Stimulated activated CD4-positive, alpha-beta T cell treated with anti-CD3 and anti-CD28 coated beads, TNF-alpha, amount 100 ng/mL, for 4 hours (primary cell): ENCODE measurements around the gene EIF4ENIF1.
"Not testable (repeated sequence)": the region's sequence is repeated elsewhere in the genome, so short reads cannot be mapped to it uniquely, and the experiment has no call there.

Experiments
- DNase-seq, 3 experiments: peaks; one replicate each; pipeline ENCODE4 v3.0.0-alpha.2; 2020; ENCODE audit warnings: low read depth in 3 of 3

The EIF4ENIF1 gene

DNA sequence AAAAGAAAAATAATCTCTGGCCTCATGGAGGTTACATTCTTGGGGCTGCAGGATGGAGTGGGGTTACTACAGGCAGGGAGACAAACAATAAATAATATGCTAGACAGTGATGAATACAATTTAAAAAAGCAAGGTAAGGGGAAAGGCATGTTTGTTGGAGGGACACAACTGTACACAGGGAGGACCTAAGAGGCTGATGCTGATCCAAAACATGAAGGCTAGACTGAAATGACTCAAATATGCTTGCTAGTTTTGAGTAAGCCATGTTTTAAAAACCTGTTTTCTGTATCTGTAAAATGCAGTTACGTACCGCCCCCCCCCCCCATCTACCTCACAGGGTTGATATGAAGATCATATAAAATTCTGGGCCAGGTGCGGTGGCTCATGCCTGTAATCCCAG is 44.0 kb downstream of the EIF4ENIF1 start:
- DNase-seq = no peak

- no peak for DNase-seq
Measured at GRCh38 chr22:31443516-31443915, 46.1 kb downstream of the EIF4ENIF1 start.

DNA sequence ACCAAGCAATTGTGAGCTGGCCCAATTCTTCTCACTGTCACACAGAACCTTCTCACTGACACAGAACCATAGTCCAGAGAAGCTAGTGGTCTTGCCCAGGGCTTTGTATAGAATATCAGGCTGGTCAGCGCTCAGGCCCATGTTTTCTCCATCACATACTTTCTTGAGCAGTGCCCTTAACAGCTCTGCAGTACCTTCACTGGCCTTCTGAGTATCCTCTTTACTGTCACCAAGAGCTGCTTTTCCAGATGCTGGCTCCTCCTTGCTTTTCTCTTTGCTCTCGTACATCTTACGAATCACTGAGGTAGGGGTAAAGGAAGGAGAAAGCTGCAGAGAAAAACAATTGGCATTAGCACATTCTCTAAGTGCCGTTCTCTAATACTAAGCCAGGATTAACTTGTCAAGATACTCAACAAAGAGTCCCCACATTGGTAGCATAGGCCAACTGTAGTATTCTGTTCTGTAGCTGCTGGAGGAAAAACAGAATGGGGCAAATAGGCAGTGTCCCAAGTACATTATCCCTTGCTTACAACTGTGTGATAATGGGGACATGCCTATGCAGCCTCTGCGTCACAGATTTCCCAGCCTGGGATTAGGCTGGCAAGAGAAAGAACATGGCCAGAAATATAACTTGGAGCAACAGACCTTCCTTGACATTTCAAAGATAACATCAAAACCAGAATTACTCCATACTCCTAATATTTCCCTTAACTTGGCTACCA is 46.7 kb downstream of the EIF4ENIF1 start:
- DNase-seq = no peak

DNA sequence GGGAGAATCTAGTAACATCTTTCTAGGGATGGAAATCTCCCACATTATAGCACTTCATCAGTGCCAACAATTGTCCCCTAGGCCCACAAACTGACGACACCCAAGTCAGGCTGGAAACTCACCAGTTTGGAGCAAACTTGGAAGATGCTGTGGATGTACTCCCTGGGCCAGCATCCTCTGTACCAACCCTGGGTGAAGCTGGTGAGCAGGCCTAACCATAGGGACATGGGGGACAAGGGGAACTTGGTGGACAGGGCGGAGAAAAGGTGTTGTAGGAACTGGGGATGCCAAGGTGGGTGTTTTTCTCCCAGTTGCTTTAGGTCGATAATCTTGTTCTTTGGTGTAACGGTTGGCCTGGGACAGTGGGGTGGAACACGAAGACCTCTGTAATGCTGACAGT is 48.0 kb downstream of the EIF4ENIF1 start:
- DNase-seq = no peak

DNA sequence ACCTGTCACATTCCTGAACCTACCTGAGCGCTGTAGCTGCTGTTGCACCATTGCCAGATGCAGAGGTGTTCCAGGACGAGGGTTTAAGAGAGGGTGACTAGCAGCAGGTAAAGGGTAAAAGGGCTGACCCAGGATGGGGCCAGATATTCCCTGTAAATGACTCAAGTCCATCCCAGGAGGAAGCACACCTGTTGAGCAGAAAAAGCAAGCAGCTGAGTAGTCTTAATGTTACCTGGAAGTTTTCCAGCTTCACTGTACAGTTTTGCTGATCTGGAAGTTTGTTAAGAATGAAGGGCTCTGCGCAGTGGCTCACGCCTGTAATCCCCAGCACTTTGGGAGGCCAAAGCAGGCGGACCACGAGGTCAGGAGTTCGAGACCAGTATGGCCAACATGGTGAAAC is 49.0 kb downstream of the EIF4ENIF1 start:
- no peak for DNase-seq

DNA sequence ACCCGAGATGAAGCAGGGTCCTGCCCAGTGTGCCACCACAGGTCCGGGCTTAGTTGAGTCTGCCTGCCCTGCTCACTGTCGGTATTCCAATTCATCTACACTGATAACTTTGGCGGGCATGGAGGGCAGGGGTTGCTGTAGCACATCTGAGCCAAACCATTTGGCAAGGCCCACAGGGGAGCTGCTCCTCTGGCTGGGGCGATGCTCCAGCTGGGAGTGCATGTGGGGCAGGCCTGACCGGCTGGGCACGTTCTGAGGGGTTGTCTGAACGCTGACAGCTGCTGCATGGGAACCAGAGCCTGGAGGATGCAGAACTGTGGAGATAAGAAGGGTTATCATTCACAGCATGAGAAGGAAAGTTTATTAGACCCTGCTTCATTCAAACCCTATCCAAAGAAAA is 49.8 kb downstream of the EIF4ENIF1 start:
- DNase-seq = no peak

DNA sequence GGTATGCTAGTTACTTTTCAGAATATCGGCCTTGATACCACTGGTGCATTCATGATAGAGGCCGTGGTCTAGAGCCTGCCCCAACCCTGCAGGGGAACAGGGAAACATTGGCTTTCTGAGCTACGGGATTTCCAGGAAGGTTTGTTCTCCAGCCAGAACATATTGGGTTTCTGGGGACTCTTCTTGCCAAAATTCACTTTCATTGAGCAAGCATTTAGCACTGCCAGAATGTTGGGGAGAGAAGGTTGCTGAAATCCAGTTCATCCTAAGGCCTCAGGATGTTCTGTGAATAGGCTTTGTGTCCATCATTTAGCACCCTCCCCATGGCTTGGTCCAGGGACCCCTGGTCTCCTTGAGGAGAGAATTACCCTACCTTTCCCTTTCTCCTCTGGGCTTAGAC is 53.5 kb downstream of the EIF4ENIF1 start:
- no peak for DNase-seq

GRCh38 chr22:31431950-31432349 is 57.7 kb downstream of the EIF4ENIF1 start:
- no peak for DNase-seq

DNA sequence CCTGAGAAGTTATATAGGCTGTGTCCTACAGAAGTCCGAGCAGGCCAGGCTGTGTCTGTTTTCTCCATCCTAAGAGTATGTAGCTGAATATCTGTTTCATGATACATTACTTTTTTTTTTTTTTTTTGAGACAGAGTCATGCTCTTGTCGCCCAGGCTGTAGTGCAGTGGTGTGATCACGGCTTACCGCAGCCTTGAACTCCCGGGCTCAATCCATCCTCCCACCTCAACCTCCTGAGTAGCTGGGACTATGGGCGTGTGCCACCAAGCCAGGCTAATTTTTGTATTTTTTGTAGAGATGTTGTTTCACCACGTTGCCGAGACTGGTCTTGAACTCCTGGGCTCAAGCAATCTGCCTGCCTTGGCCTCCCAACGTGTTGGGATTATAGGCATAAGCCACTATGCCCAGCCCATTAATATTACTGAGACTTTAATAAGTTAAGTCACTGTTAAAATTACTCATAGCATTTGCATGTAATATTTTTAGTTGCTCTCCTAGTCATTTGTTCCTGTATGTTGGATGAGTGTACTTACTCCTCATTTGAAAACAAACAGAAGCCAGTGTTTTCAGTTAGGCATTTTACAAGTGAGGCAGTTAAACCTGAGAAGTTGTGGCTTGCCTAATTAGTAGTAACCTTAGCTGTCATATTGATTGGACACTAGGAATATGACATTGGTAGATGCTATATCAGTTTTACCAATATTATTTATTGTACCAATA is 64.2 kb downstream of the EIF4ENIF1 start:
- no peak for DNase-seq

- DNase-seq = not testable (repeated sequence)
Measured at GRCh38 chr22:31402350-31402749, 87.3 kb downstream of the EIF4ENIF1 start.

DNA sequence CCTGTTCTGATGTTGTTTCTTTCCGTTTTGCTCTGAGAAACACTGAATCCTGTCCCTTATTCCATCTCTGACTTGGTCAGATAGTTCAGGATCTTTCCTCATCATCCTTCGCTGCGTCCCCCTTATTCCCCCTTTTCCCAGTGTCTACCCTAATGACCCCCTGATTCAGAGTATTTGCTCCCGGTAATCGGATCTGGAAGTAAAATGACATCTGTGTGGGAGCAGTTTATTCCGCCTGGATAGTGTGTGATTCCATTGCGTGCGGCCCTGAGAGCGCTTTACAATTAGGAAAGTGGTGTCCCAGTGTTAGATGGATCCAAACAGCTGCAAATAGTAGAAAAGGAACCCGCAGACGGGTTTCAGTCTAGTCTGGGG is 89.6 kb downstream of the EIF4ENIF1 start:
- no peak for DNase-seq

DNA sequence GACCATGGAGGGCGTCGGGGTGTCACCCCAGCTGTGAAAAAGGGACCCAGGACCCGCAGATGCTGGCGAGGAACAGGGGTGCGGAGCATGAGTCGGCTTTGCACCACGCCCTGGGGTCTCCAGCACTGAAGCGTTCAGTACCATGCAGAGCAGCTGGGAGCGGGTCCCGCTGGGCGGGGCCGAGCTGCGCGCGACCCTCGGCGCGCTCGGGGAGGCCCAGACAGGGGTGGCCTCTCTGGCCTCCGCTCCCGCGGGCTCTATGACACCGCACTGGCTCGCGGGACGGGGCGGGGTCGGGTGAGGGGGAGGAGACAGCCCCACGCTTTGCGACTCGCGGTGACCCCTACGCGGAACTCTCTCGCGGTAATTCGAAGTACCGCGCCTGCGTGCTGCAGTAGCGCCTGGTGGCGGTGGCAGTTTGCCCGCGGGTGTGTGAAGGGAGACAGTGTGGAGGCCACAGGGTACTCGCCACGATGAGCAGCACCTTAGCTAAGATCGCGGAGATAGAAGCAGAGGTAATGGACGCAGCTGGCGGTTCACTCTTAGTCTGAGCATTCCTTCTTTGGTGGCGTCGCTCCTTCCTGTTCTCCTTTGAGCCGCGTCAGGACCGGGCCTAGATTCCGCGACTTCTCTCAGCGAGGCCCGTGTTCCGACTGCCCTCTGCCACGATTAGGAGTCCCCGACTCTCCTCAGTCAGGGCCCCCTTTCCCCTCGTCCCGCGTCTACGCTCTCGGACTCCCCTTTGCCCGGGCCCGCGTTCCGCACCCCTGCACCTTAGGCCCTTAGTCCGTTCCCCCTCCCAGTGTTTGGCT is 90.2 kb downstream of the EIF4ENIF1 start, which contains the start of gene DRG1:
Gene DRG1, plus strand, starts transcription at position 394 of the 812 bp plus-strand sequence. Its CDS starts 80 bp downstream, at position 474.
- peak; percentile 95 to 96 (median 96) for DNase-seq

- no peak for DNase-seq
Measured at GRCh38 chr22:31398231-31398630, 91.4 kb downstream of the EIF4ENIF1 start.

DNA sequence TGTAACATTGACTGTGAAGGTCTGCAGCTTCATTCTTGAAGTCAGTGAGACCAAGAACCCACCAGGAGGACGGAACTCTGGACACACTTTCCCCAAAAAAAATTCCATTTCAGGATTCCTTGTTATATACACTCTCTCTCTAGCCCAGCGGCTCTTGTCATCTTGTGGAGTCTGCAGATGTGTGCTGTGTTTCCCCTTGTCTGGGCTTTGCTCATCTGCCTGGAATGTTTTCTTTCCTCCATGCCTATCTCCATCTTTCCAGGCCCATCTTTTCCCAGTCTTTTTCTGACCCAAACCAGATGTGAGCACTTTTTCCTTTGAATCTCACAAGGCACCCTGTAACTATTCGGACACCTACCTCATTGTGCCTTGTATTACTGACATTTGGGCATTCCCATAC is 95.3 kb downstream of the EIF4ENIF1 start:
- no peak for DNase-seq

DNA sequence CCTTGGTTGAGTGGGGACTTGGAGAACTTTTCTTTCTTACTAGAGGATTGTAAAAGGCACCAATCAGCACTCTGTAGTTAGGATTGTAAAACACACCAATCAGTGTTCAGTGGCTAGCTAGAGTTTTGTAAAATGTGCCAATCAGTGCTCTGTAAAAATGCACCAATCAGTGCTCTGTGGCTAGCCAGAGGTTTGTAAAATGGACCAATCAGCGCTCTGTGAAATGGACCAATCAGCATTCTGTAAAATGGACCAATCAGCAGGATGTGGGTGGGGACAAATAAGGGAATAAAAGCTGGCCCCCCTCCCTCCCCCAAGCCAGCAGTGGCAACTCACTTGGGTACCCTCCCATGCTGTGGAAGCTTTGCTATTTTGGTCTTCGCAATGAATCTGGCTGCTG is 95.7 kb downstream of the EIF4ENIF1 start:
- DNase-seq = no peak
